Testis (tissue), 2 donors: ENCODE data around the gene KIF1C.

Source experiments
- POLR2A ChIP-seq: fragments of 450-650 bp; IDR thresholded peaks from one replicate; pipeline ENCODE4 v1.6.1; 2017; ENCODE audit warnings: antibody characterized with exemption, mild to moderate bottlenecking, moderate library complexity
- TF ChIP-seq, protein P1 (sequence below), 3 experiments: fragments of 450-650 bp in 2 of 3; fragments of 200-600 bp in 1 of 3; sonication (generic) in 1 of 3; IDR thresholded peaks; one replicate each; pipeline ENCODE4 v1.5.1; 2016 to 2019; ENCODE audit warnings: antibody characterized with exemption in 3 of 3, mild to moderate bottlenecking in 2 of 3, moderate library complexity in 1 of 3

DNA sequence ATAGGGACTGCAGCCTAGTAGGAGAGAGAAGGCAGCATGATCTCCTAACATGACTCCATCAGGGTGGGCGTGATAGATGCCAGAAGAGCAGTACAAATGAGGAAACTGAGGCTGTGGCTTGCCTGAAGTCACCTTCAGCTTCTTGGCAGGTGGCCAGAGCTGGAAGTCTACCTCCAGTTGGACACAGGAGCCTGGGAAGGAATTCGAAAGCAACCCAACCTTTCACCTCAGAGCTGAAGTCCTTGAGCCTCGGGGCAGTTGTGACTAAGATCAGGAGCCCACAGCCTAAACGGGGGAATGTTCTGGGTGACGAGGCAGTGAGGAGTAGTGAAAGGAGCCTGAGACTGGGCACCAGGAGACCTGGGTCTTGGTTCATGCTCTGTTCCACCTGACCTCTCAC lies 46.9 kb downstream of the KIF1C start:
- TF ChIP-seq, protein P1, sequence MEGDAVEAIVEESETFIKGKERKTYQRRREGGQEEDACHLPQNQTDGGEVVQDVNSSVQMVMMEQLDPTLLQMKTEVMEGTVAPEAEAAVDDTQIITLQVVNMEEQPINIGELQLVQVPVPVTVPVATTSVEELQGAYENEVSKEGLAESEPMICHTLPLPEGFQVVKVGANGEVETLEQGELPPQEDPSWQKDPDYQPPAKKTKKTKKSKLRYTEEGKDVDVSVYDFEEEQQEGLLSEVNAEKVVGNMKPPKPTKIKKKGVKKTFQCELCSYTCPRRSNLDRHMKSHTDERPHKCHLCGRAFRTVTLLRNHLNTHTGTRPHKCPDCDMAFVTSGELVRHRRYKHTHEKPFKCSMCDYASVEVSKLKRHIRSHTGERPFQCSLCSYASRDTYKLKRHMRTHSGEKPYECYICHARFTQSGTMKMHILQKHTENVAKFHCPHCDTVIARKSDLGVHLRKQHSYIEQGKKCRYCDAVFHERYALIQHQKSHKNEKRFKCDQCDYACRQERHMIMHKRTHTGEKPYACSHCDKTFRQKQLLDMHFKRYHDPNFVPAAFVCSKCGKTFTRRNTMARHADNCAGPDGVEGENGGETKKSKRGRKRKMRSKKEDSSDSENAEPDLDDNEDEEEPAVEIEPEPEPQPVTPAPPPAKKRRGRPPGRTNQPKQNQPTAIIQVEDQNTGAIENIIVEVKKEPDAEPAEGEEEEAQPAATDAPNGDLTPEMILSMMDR (IDR thresholded peaks at IDR 0.05): no peak
- TF ChIP-seq POLR2A: no peak
